HPDE6-E6E7 (cell line): ENCODE data around the gene CACNA2D3.

Source experiments
- DNase-seq: peaks from one replicate; pipeline ENCODE4 v3.0.0; 2011; ENCODE audit warnings: missing footprints; ENCODE audit errors: extremely low spot score

CACNA2D3 gene

DNA sequence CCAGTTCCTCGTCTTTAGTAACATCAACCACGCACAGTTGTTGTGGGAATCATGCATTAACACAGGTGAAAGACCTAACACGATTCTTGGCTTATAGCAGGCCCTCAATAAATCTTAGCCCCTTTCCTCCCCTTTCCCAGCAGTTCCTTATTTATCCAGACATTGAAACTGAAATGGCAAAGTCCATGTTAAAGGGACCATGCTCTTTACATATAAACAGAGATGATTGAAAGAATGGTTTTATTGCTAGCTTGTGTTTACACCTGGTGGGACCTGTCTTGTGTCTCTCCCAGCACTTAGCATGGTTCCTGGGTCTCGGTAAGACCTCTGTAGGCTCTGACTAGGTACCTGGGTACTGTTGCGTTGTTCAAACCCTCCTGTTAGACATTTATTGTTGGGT, 553.7 kb downstream of the CACNA2D3 start:
- DNase-seq, result no peak

DNA sequence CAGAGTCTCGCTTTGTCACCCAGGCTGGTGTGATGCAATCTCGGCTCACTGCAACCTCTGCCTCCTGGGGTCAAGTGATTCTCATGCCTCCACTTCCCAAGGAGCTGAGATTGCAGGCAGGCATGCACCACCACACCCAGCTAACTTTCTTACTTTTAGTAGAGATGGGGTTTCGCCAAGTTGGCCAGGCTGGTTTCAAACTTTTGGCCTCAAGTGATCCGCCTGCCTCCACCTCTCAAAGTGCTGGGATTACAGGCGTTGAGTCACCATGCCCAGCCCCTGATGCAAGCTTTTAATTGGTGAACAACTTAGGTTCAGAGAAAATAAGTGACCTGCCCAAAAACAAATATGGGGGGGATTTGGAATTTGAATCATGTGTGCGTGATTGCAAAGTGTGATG, 559.4 kb downstream of the CACNA2D3 start:
- DNase-seq, result no peak

DNA sequence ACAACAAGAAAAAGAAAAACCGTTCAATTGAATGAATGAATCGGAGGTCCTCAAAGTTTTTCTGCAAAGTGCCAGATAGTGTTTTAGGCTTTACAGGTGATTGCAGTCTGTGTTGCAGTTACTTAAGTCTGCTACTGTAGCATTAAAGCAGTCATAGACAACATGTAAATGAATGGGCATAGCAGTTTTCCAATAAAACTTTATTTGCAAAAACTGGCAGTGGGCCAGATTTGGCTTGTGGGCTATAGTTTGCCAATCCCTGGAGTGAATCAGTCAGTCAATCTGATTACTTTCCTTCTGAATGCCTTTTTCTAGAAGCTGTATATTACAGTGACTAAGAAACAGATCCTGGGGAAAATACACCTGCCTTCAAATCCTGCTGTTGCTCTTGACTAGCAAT, 562.9 kb downstream of the CACNA2D3 start:
- no peak for DNase-seq

DNA sequence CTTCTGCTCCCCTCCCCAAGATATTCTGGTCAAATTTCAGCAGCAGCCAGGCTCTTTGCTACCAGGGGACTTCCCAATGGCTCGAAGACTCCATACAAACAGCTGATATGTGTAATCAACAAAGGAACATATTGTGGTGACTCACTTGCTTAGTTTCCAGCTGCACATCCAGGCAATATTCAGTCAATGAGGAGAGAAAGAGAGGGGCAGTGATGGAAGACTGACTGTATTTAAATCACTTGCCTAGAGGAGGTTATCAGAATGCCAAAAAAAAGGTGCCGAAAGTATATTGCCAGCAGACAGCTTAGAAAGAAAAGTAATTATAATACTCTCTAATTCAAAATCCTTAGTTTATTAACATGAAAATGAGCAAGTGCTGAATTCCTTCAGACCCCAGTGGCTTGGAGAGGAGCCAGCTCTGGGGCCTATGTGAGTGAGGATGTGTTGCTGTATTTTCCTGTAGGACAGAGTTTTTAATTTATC, 569.0 kb downstream of the CACNA2D3 start:
- no peak for DNase-seq

GRCh38 chr3:54696313-54696712, 574.0 kb downstream of the CACNA2D3 start:
- DNase-seq, result no peak

GRCh38 chr3:54698054-54698453, 575.7 kb downstream of the CACNA2D3 start:
- DNase-seq, result no peak

GRCh38 chr3:54703923-54704322, 581.6 kb downstream of the CACNA2D3 start:
- no peak for DNase-seq

DNA sequence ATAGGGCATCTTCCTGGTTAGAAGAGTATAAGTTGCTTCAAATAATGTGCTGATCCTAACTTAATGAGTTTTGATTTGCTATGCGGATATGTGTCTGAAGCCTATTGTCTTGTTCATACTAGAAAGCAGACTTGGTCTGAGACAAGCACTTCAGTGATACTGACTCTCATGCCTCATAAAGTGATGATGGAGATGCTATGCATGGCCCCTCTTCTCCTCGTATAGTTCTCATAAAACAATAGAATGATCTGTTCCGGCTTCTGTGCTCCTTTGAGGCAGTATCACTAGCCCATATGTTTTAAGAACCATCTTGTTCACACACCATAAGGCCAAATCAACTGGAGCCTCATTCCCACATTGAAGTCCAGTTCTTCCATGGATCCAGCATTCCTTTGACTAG, 583.4 kb downstream of the CACNA2D3 start:
- no peak for DNase-seq

DNA sequence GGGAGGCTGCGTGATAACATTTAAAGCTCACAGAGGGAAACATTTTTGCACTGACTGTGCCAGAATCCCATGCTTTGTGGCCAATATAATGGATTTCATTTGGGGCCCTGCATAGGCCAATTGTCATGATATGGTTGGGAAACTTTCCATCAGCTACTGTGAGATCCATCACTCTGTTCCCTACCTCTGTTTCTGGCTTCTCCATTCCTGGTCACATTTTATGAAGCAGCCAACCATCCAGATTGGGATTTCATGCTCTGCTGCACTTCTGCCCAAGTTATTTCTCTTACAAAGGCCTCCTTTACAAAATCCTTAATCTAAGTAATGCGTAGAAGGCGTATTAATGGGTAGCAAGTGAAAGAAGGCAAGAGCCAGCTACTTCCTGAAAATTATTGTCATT, 584.4 kb downstream of the CACNA2D3 start:
- no peak for DNase-seq

DNA sequence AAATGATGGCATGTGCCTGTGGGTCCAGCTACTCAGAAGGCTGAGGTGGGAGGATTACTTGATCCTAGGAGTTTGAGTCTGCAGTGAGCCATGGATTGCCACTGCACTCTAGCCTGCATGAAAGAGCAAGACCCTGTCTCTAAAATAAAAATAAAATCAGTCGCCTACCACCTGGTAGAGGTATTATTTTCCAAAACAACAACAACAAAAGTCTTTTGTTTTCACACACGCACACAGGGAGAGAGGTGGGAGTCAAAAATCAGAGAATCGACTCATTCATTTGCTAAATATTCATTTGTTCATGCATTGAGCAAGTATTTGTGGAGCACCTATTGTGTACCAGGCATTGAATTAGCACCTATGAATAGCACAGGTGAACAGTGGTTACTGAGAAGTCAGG, 587.4 kb downstream of the CACNA2D3 start:
- no peak for DNase-seq

DNA sequence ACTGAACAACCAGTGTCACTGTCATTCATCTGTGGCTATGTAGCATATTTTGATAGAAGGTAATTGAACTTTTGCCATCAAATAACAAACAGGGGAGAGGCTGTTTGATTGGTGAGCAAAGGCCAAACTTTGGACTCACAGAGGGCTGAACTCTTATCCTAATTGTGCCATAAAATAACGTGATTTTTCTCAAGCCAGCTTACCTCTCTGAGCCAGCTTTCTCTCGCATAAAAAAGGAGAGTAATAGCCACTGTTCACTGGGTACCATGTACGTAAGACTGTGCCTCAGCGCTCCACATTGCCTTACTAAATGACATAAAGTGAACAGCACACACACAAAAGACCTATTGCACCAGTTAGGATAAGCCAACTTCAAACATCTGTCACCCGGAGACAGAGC, 588.6 kb downstream of the CACNA2D3 start:
- no peak for DNase-seq

GRCh38 chr3:54712539-54712938, 590.2 kb downstream of the CACNA2D3 start:
- DNase-seq, result no peak

DNA sequence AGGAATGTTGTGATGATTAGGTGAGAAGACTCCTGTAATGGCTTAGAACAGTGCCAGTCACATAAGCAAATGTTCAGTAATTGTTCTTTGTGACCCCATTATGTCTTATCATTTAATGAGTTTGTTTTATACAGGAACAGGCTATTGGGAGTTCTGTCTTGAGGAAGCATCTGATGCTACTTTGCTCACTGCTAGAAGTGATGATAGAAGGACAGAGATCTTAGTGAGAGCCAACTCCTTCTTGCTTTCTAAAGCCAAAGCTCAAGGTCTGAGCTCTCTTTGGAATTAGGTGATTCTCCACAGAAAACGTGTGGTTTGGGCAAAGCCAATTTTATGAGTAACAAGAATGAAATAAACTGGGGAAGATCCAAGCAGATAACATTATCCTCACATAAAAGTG, 590.7 kb downstream of the CACNA2D3 start:
- no peak for DNase-seq

- no peak for DNase-seq
These were observed 591.1 kb downstream of the CACNA2D3 start for GRCh38 chr3:54713455-54713854.

- DNase-seq, result no peak
These were observed 591.7 kb downstream of the CACNA2D3 start for GRCh38 chr3:54714035-54714434.

GRCh38 chr3:54717506-54717905, 595.2 kb downstream of the CACNA2D3 start:
- no peak for DNase-seq

GRCh38 chr3:54719914-54720313, 597.6 kb downstream of the CACNA2D3 start:
- DNase-seq, result no peak

GRCh38 chr3:54720604-54721003, 598.3 kb downstream of the CACNA2D3 start:
- DNase-seq, result no peak

- no peak for DNase-seq
These were observed 609.5 kb downstream of the CACNA2D3 start for GRCh38 chr3:54731732-54732445.

- DNase-seq, result no peak
These were observed 611.0 kb downstream of the CACNA2D3 start for GRCh38 chr3:54733106-54734006.

DNA sequence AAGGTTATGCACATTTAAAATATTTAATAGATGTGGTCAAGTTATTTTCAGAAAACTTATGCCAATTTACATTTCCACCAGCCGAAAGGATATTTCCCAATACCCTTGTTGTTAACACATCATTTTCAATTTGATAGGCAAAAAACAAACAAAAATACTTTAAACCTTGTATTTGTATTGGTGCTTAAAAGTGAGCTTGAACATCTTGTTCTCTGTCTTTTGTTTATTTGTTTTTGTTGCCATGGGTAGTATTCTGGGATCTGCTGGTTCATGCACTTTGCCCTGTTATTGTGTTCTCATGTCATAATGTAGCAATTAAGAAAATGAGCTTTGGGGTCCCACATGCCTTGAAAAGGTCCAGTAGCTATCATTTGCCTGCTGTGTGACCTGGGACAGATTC, 614.1 kb downstream of the CACNA2D3 start:
- DNase-seq, result no peak

DNA sequence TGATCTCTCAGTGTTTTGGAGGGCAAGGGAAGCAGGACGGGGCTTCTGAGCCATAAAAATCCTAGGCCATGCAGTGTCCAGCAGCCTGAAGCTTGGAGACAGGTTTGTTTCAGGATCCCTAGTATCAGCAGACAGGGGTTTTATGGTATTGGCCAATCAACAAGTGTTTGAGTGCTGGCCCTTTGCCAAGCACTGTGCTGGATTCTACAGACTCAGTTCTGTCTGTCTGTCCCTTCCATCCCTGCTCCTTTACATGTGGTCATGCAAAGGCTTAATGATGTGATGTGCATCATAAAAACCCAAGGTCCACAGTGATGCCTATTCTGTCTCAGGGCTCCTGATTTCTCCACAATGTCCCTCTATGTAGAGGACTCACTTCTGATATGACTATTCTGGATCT, 621.4 kb downstream of the CACNA2D3 start:
- DNase-seq, result no peak

DNA sequence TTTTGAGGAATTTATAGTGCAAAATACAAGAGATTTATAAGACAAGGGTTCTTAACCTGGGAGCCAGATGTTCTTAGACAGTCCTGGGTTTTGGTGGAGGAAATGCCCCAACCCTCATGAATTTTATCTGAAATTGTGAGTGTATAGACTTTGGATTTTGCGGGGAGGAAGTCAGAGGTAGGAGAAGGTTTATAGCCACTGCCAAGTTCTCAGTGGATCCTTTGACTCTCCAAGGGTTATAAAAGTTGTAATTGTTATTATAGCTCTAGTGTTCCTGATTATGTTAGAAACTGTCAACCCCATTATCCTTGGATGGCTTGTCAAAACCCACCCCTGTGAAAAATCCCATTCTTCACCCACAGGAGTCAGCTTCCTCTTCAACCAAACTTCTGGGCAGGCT, 621.9 kb downstream of the CACNA2D3 start:
- DNase-seq, result no peak
